Breast epithelium (tissue), 4 donors: ENCODE data around the gene TNIP1. TPM values are rescaled to one million over a fixed set of nuclear protein-coding genes. Genes with fewer than 3 reads are reported as not detected.

Experiments used
- DNase-seq, 2 donors: peaks; one replicate each; pipeline ENCODE4 v3.0.0-alpha.2; 2019; ENCODE audit warnings: low spot score in 2 of 2
- H3K27ac ChIP-seq, 2 donors: fragments of 200-600 bp; sonication (generic) in 1 of 2; one replicate each; pipeline ENCODE4 v1.5.1; 2016 to 2019; ENCODE audit warnings: mild to moderate bottlenecking in 1 of 2
- H3K27me3 ChIP-seq, 2 donors: fragments of 200-600 bp; sonication (generic) in 1 of 2; one replicate each; pipeline versions ENCODE4 v1.5.1 to v1.6.0; 2017 to 2019; ENCODE audit warnings: control low read depth in 1 of 2, mild to moderate bottlenecking in 1 of 2
- H3K36me3 ChIP-seq: fragments of 200-600 bp; one replicate; pipeline ENCODE4 v1.5.1; 2019
- H3K4me1 ChIP-seq, 2 donors: fragments of 200-600 bp; sonication (generic); one replicate each; pipeline ENCODE4 v1.5.1; 2016 to 2019; ENCODE audit warnings: control low read depth in 1 of 2
- H3K4me3 ChIP-seq, 3 donors: fragments of 200-600 bp; sonication (generic); 1 replicate in 2 of 3; 2 replicates in 1 of 3; pipeline ENCODE4 v1.5.1; 2016 to 2019; ENCODE audit warnings: mild to moderate bottlenecking in 3 of 3, moderate library complexity in 2 of 3
- H3K9me3 ChIP-seq, 2 donors: fragments of 200-600 bp; sonication (generic) in 1 of 2; one replicate each; pipeline ENCODE4 v1.5.1; 2016 to 2019; ENCODE audit warnings: control low read depth in 1 of 2
- CTCF ChIP-seq, 3 donors: fragments of 450-650 bp; IDR thresholded peaks; one replicate each; pipeline ENCODE4 v1.5.1; 2016 to 2017; ENCODE audit warnings: antibody characterized with exemption in 3 of 3, mild to moderate bottlenecking in 3 of 3, moderate library complexity in 3 of 3
- POLR2A ChIP-seq: fragments of 450-650 bp; IDR thresholded peaks from one replicate; pipeline ENCODE4 v1.6.1; 2016; ENCODE audit warnings: antibody characterized with exemption, mild to moderate bottlenecking, moderate library complexity
- POLR2AphosphoS5 ChIP-seq, 3 donors: sonication (generic); formaldehyde crosslinking; IDR thresholded peaks; one replicate each; pipeline ENCODE4 v1.6.1; 2017; ENCODE audit warnings: antibody characterized with exemption in 3 of 3
- intact Hi-C: fragments of 100-400 bp; cut with DNase I; formaldehyde crosslinking; loops from one replicate; pipeline ENCODE4 v1.15.1; 2023; ENCODE audit warnings: low total_unique reads
- total RNA-seq, 3 donors: library from RNA; depleted of rRNA; stranded (reverse); fragments of >200 nt; gene quantifications; one replicate each; pipeline ENCODE4 v1.1.0, GENCODE V29; 2016

TNIP1 gene
- total RNA-seq, 3 donors from 2014 or later = 65.3 to 221 (median 91.8) TPM

- Histone ChIP-seq H3K27me3 (no peaks in the 10 kb centered on the region), H3K36me3 (no peaks in the 10 kb centered on the region), H3K27ac (no peak overlapping the region), H3K9me3 (no peaks in the 10 kb centered on the region), H3K4me1 (no peaks in the 10 kb centered on the region), H3K4me3 (no peak overlapping the region)
- DNase-seq = no peak
- TF ChIP-seq POLR2AphosphoS5 (IDR thresholded peaks at IDR 0.05) (no peak), CTCF (IDR thresholded peaks at IDR 0.05) (no peak), POLR2A (no peak)
- intact Hi-C loops = loop anchor here (2.0 kb wide), 1 partner anchor 56 kb away; no protein-coding TSS in a partner anchor
Observed at GRCh38 chr5:151052836-151053235, 28.0 kb downstream of the TNIP1 start.

- Histone ChIP-seq H3K9me3 (no peaks in the 10 kb centered on the region), H3K4me1 (no peaks in the 10 kb centered on the region), H3K27ac (peak overlapping the region in 1 of 2 donors; percentile 44), H3K4me3 (no peak overlapping the region), H3K36me3 (no peaks in the 10 kb centered on the region), H3K27me3 (no peaks in the 10 kb centered on the region)
- DNase-seq = no peak
- intact Hi-C loops = loop anchor here (2.0 kb wide), 1 partner anchor 57 kb away; no protein-coding TSS in a partner anchor
- TF ChIP-seq CTCF (IDR thresholded peaks at IDR 0.05) = no peak
- no peak for TF ChIP-seq POLR2A
- TF ChIP-seq POLR2AphosphoS5 (IDR thresholded peaks at IDR 0.05) = no peak
Observed at GRCh38 chr5:151051931-151052608, 28.8 kb downstream of the TNIP1 start.

GRCh38 chr5:151051066-151051930 is 29.5 kb downstream of the TNIP1 start:
- Histone ChIP-seq H3K4me1 (no peaks in the 10 kb centered on the region), H3K27me3 (no peaks in the 10 kb centered on the region), H3K9me3 (no peaks in the 10 kb centered on the region), H3K27ac (peak overlapping the region in 1 of 2 donors; percentile 44), H3K36me3 (no peaks in the 10 kb centered on the region), H3K4me3 (no peak overlapping the region)
- no peak for TF ChIP-seq POLR2A
- peak; percentile 71 to 85 (median 81) for TF ChIP-seq CTCF (IDR thresholded peaks at IDR 0.05)
- TF ChIP-seq POLR2AphosphoS5 (IDR thresholded peaks at IDR 0.05) = peak in 2 of 3 donors; percentile 4 to 51
- DNase-seq = peak; percentile 49 to 77
- intact Hi-C loops = no loop called here

GRCh38 chr5:151048526-151048925 is 32.3 kb downstream of the TNIP1 start:
- intact Hi-C loops = no loop called here
- Histone ChIP-seq H3K9me3 (no peaks in the 10 kb centered on the region), H3K27me3 (no peaks in the 10 kb centered on the region), H3K27ac (no peak overlapping the region), H3K36me3 (no peaks in the 10 kb centered on the region), H3K4me1 (no peaks in the 10 kb centered on the region), H3K4me3 (no peak overlapping the region)
- no peak for DNase-seq
- no peak for TF ChIP-seq POLR2AphosphoS5 (IDR thresholded peaks at IDR 0.05)
- no peak for TF ChIP-seq CTCF (IDR thresholded peaks at IDR 0.05)
- TF ChIP-seq POLR2A = no peak
